ENCODE results near the gene SEMA3G.

Gene SEMA3G

DNA sequence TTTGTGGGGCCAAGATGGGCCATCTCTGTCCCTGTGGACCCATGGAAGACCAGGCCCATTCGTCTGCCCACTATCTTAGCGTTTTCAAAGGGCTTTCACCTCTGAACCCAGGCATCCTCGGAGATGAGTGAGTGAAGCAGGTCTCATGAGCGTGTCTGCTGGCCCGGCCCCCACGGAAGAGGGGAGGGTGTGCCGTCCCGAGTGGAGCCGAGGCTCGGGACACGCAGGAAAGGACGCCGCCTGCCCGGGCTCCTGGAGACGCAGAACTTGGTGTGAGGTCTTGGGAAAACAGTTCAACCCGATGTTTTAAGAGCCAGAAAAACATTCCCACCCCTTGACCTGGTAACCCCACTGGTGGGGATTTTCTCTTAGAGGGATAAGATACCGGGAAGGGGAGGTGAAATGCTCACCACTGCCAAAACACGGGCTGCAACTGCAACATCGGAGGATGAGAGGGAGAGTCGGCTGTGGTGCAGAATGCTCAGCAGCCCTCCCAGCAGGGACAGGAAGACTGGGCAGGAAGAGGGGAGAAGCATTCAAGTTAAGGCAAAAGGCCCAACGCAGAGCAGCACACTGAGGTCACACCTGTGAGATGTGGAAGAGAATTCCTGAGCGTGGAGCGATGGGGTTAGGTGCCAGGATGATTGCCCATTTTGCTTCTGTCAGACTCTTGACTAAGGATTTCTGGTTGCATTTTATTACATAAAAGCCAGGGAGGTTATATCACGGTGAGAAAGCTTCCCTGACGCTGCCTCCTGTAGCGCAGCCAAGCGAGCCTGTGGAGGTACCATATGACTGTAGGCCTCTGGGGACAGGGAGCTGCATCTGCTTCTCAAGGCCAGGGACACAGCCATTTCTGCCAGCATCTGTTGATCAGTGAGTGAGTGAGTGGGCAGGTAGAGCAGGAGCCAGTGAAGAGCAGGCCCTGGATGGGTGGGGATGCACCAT, 36.1 kb upstream of the SEMA3G start:
- DNase-seq = peak in 30 of 42 donors; percentile 45 to 83 (median 60)
- intact Hi-C loops (cut with DNase I) = no loop called here

DNA sequence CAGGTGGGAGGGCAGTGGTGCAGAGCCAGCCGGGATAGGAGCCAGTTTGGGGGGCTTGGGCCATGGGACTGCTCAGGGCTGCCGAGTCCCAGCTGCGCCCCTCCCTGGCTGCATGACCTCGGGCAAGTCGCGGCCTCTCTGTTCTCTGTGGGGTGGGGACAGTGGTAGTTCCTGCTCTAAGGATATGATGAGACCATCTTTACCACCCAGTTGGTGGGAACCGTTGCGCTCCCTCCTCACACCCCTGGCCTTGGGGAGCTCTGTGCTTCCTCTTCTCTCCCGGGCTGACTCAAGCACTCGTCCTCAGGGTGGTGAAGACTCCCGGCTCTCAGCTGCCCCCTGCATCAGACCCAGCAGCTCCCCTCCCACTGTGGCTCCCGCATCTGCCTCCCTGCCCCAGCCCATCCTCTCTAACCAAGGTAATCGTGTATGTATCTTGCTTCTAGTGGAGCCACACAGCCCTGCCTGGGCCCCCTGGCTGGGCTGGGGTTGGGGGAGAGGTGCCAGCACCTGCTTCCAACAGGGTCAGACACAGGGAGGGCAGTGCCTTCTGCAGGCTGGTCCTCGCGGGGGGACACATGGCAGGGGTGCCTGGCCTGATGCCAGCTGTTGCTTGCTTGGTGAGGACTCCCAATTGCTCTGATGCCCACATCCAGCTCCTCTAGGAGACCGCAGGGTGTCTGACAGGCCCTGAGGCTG, 35.1 kb upstream of the SEMA3G start:
- no peak for DNase-seq
- intact Hi-C loops (cut with DNase I) = loop anchor here (10.0 kb wide), 1 partner anchor 205 kb away; the partner anchor contains the start of genes GNL3 and PBRM1

DNA sequence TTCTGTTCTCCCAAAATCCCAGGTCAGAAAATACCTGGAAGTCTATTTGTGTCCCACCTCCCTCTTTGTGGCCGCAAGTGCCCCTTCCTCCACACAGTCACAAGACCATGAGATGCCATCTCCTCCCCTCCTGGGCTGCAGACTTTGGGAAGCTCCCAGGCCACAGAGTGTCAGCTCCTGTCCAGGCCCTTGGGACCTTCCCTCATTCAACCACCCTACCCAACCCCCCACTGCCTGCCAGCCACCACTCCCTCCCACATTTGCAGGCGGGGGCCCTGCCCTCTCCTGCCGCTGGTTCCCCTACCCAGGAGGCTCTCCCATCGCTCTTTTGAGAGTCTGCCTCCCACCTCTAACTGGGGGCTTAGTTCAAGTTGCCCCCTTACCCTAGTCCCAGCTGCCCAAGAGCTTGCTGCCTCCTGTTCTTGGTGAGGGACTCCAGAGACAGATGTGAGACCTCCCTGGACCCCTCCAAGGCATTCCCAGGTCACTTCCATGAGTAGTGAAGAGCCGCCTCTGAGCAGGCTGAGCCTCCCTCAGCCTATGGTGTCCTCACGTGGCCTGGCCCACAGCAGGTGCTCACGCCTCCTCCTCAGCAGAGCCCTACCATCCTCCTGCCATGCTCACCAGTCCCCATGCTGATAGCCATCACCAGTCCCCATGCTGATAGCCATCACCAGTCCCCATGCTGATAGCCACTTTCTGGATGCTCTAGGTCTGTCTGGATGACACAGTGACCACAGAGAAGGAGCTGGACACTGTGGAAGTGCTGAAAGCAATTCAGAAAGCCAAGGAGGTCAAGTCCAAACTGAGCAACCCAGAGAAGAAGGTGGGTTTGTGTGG, 34.4 kb upstream of the SEMA3G start:
- no peak for DNase-seq
- intact Hi-C loops (cut with DNase I) = loop anchor here (10.0 kb wide), 1 partner anchor 206 kb away; the partner anchor contains the start of genes GNL3 and PBRM1

DNA sequence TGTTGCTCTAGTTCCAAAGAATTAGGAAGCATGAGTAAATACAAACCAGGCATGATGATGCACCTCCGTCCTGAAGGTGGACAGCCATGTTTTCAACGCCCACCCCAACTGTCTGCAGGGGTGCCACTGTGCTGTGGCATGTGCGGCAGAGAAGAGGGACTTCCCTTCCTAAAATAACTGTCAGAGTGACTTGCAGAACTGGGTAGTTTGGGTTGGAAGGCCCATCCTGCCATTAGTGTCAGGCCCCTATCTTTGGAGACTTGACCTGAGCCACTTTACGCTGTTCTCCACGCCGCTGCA, 32.8 kb upstream of the SEMA3G start:
- DNase-seq = no peak
- intact Hi-C loops (cut with DNase I) = loop anchor here (10.0 kb wide), 1 partner anchor 207 kb away; the partner anchor contains the start of genes GNL3 and PBRM1

DNA sequence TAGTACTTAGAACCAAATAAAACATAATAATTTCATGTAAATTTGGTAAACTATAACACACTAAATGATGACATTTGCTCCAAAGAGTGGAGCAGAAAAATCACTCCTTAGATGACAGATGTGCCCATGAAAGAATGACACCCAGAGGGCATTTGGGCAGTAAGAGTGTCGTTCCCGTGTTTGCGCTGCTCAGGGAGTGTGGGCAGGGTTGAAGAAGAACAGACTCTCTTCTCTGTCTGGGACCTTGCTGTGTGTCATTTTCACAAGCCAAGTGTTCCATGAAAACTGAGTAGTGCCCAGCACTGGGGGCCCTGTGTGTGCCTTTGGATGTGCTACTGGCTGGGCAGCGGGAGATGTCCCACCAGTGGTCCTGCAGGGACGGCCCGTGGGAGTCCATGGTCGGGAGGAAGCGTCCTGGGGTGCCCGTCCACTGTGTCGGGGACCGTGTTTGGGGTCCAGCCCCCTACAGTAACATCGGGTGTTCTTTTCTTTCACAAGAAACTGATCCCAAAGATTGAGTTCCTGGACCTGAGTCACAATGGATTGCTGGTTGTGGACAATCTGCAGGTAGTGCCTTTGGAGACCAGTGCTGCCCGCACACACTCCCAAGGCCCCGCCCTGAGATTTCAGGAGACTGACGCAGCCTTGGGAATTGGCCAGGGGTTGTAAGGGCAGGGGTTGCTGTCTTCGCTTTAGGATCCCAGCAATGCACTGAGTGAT, 32.3 kb upstream of the SEMA3G start:
- intact Hi-C loops (cut with DNase I) = loop anchor here (10.0 kb wide), 1 partner anchor 208 kb away; the partner anchor contains the start of genes GNL3 and PBRM1
- DNase-seq = no peak

DNA sequence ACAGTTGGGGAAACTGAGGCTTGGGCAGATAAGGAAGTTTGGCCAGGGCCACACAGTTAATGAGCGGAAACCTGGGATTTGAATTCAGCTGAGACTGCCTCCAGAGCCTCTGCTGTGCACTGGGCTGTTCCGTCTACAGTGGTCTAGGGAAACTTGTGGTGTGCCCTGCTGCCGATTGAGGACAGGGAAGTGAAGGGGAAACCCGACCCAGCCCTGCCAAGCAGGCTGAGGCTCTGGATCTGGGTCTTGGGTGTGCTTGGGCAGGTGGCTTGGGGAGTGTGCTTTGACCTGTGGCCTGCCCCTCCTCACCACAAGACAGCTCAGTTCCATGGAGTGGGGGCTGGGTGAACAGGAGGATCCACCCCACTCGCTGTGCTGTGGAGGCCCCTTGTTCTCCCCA, 28.1 kb upstream of the SEMA3G start:
- intact Hi-C loops (cut with DNase I) = loop anchor here (10.0 kb wide), 1 partner anchor 212 kb away; the partner anchor contains the start of genes GNL3 and PBRM1
- DNase-seq = no peak

DNA sequence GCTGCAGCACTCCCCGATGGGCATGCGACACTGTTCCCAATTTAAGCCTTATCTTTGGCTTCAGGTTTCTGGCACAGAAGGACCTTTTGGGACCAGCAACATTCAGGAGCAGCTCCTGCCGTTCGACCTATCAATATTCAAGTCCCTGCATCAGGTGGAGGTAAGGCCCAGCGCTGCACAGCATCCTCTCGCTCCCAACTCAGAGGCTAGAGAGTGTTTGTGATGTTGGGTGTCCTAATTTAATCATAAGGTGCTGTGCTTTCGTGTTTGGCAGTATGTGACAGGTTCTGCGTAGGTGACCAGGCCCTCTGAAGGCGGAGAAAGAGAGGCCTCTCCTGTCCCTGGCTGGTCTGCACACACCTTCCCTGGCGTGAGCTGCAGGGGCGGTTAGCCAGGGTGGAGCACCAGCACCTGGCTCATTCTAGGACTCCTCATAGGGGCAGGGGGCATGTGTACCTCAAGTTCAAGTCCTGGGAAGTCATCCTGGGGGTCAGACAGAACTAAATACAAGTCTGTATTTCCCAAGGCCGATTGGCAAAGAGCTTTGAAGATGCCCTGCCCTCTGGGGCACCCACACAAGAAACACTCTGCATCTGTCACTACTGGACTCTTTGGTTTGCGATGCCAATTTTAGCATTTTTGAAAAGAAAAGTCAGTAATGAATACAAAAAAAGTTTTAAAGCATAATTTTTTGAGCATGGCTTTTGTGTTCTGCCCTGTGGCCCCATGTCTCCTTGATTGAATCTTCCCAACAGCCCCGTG, 27.5 kb upstream of the SEMA3G start:
- no peak for DNase-seq
- intact Hi-C loops (cut with DNase I) = loop anchor here (10.0 kb wide), 1 partner anchor 212 kb away; the partner anchor contains the start of genes GNL3 and PBRM1

DNA sequence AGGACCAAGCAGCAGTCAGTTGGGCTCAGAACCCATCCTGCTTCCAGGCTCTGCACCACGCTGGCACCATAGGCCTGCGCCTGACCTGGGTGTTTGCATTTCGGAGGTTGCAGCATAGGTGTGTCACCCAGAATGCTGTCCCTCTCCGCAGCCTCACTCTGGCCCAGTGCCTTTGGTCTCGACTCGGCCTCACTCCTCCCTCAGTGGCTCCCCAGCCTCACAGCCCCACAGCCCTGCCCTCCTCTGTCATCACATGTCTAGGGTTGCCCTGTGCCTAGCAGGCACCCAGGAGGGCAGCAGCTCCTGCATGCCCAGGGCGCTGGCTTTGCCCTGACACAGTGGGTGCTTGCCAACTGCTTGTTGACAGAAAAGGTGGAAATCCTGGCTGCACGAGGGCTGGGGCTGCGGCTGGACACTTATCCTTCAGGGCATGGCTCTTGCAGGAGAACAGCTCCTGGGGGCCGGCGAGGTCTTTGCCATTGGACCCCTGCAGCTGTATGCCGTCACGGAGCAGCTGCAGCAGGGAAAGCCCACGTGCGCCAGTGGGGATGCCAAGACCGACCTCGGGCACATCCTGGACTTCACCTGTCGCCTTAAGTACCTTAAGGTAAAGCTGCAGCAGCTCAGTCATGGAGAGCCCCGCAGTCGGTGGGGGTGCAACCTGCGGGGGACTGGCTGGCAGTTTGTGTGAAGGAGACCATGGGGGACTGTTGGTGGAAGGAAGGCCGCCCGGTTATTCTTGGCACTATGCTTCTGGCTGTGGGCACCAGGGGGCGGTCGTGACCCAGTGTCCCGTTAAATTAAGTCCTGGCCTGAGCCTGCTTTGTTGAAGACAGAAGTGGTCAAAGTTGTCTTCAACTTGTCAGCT, 26.7 kb upstream of the SEMA3G start:
- peak in 40 of 42 donors; percentile 33 to 87 (median 66) for DNase-seq
- intact Hi-C loops (cut with DNase I) = loop anchor here (10.0 kb wide), 1 partner anchor 213 kb away; the partner anchor contains the start of genes GNL3 and PBRM1

DNA sequence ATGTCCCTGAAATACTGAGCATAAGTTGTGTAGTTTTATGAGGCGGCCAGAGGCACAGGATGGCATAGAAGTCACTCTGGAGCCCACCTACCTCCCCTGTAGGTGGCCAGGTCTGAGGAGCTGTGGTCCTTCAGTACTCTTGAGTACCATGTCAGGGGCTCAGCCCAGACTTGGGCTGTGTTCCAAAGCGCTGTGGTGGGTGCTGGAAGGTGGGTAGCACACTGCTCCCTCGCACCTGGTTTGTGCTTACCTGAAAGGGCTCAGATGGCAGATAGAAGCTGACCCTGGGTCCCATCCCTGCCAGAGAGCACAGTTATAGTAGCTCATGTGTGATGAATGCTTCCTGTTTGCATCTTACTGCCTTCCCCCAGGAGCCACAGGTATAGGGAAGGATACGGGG, 26.0 kb upstream of the SEMA3G start:
- DNase-seq = no peak
- intact Hi-C loops (cut with DNase I) = loop anchor here (10.0 kb wide), 1 partner anchor 214 kb away; the partner anchor contains the start of genes GNL3 and PBRM1

DNA sequence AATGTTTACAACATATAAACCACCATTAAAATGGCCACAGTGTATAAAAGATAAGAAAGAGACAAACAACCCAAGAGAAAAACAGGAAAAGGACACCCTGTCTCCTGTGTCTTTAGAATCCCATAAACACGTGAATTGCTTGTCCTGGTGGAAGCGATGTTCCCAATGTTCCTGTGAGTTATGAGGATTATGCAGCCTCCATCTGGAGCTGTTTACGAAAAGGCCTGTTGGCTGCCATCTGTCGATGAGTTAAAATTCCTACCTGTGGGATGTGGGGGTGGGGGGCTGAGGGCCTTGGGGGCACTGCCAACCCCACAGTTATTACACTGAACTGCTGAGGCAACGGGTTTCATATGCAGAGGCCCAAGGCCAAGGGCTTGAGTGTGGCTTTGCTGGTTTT, 24.1 kb upstream of the SEMA3G start:
- no peak for DNase-seq
- intact Hi-C loops (cut with DNase I) = no loop called here

DNA sequence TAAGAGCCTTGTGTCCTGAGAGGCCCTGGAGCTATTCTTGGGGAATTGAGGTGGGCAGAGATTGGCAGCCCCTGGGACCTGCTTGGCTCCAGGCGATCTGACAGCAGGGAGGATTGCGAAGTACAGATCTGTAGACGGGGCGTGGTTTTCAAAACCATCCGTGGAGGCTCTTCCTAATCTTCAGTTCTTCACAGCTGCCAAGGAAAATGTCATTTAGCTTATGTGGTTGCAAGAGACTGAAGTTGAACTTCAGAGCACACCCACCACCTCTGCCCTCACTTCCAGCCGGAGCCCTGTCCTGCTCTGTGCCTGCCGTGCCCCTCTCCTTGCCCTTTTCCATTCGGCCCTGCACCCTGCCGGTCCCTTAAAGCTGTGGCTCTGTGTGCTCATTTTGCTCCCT, 23.4 kb upstream of the SEMA3G start:
- peak in 11 of 42 donors; percentile 27 to 71 (median 47) for DNase-seq
- intact Hi-C loops (cut with DNase I) = no loop called here

DNA sequence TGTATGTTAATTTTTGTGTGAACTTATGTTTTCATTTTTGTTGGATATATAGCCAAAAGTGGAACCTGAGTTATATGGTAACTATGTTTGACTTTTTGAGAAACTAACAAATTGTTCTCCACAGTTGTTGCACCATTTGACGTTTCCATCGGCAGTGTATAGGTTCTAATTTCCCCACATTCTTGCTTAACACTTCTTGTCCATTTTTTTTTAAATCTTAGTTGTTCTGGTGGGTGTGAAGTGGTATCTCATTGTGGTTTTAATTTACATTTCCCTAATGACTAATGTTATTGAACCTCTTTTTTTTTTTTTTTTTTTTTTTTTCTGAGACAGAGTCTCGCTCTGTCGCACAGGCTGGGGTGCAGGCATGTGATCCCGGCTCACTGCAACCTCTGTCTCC, 18.5 kb upstream of the SEMA3G start:
- intact Hi-C loops (cut with DNase I) = no loop called here
- DNase-seq = no peak

DNA sequence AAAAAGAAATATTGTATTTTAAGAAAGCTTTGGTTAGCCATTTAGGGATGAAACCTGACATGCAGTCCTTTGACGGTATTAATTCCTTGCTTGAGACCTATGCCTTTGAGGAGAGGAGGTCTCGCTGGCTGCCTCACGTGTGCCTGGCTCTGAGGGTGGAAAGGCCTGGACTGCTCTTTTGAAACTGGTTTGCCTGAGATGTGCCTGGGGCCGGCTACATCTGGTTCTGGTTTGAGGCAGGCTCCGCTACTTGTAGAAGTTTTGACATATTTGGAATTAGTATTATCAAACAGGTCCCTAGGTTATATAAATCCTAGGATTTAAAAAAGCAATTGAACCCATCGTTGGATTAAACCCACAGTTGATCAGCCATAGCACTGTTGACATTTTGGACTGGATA, 17.0 kb upstream of the SEMA3G start:
- intact Hi-C loops (cut with DNase I) = no loop called here
- DNase-seq = no peak

DNA sequence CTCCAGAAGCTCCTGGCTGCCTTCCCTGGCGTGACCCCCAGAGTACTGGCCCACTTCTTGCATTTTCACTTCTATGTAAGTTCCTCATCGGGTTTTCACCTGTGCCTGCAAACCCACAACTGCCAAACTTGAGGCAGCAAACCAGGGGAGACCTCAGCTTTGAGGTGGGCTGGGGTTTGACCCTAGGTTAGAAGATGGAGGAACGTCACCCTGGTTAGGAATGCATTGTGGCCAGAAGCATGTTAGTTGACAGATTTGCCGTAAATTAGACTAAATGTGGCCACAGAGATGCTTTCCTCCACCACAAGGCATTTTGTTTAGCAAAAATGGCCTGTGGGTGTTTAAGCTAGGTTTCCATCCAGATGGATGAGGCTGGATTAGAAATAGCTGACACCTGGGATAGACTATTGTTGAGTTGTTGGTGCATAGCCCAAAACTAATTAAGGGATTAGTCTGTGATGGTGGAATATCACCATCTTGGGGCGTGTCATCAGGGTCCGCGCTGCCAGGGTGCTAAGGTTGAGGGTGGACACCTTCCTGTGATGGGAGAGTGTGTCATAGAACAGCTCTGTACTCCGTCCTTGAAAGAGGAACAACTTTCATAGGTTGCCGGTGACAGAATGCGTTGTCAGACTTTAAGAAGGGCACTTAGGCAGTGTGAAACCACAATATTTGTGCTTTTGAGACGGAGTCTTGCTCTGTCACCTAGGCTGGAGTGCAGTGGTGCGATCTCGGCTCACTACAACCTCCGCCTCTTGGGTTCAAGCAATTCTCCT, 14.1 kb upstream of the SEMA3G start:
- intact Hi-C loops (cut with DNase I) = loop anchor here (5.0 kb wide), 1 partner anchor 78 kb away; the partner anchor contains the start of gene UQCC5
- DNase-seq = no peak

DNA sequence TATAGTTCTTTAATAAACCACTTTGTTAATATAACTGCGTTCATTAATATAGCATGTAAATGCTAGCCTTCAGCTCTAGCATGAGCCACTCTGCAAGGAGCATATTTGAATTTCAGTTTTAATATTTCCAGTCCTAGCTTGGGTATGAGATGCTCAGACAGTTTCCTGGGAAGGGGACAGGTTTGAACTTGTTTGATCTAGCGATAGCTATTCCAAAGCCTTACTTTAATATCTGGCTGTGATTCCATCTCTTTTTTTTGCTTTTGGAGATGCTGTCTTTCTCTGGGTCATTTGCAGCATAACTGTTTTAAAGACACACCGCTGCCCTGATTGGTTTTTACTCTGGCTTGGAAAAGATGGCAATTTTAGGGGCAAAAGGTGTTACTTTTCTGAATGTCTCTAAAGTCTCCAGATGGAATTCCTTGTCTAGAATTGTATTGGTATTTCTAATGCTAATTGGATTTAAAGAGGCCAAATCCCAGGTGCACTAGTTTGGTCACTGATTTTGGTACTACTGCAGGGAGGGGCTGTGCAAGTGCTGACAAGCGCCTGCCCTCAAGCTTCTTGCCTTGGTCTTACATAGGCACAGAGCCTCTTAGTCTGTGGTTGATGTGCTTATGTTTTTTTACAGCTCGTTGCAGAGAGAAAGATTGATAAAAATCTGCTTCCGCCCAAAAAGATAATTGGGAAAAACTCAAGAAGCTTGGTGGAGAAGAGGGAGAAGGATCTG, 13.3 kb upstream of the SEMA3G start:
- intact Hi-C loops (cut with DNase I) = loop anchor here (5.0 kb wide), 1 partner anchor 79 kb away; the partner anchor contains the start of gene UQCC5
- DNase-seq = no peak

All from head of caudate nucleus (tissue), 42 donors.